SKM-1 (cell line): ENCODE results near the gene LNP1.

Experiments used
- DNase-seq: peaks from one replicate; lab custom pipeline; 2025; ENCODE audit not compliant: unreplicated experiment; lab: John Stamatoyannopoulos, UW

The LNP1 gene

GRCh38 chr3:100399341-100400071 is 1.8 kb upstream of the LNP1 start:
- DNase-seq, result no peak

- DNase-seq, result no peak
Observed at GRCh38 chr3:100400419-100400779, 940 bp upstream of the LNP1 start.

GRCh38 chr3:100401674-100402041 is 319 bp downstream of the LNP1 start:
- DNase-seq, result no peak

- DNase-seq, result no peak
Observed at GRCh38 chr3:100402256-100402655, 917 bp downstream of the LNP1 start.

GRCh38 chr3:100402891-100403290 is 1.6 kb downstream of the LNP1 start:
- no peak for DNase-seq

GRCh38 chr3:100403362-100404249 is 2.3 kb downstream of the LNP1 start:
- no peak for DNase-seq

GRCh38 chr3:100404250-100404548 is 2.9 kb downstream of the LNP1 start:
- DNase-seq, result no peak

- no peak for DNase-seq
Observed at GRCh38 chr3:100407164-100407563, 5.8 kb downstream of the LNP1 start.

GRCh38 chr3:100407977-100408532 is 6.7 kb downstream of the LNP1 start:
- DNase-seq, result no peak

GRCh38 chr3:100411091-100411982 is 10.0 kb downstream of the LNP1 start:
- no peak for DNase-seq

- no peak for DNase-seq
Observed at GRCh38 chr3:100412912-100413590, 11.7 kb downstream of the LNP1 start.

- DNase-seq, result no peak
Observed at GRCh38 chr3:100413613-100414012, 12.3 kb downstream of the LNP1 start.

GRCh38 chr3:100416176-100416575 is 14.8 kb downstream of the LNP1 start:
- no peak for DNase-seq

GRCh38 chr3:100416863-100417262 is 15.5 kb downstream of the LNP1 start:
- no peak for DNase-seq

GRCh38 chr3:100419406-100419805 is 18.1 kb downstream of the LNP1 start:
- DNase-seq, result peak; percentile 76

- no peak for DNase-seq
Observed at GRCh38 chr3:100420885-100421284, 19.5 kb downstream of the LNP1 start.

- no peak for DNase-seq
Observed at GRCh38 chr3:100423611-100424010, 22.3 kb downstream of the LNP1 start.

GRCh38 chr3:100424261-100424660 is 22.9 kb downstream of the LNP1 start:
- no peak for DNase-seq

- no peak for DNase-seq
Observed at GRCh38 chr3:100425316-100425715, 24.0 kb downstream of the LNP1 start.

GRCh38 chr3:100426067-100426682 is 24.8 kb downstream of the LNP1 start:
- DNase-seq, result no peak
